HG02610 (cell line): ENCODE data around the gene NATD1.
"Not testable (repeated sequence)": the region's sequence is repeated elsewhere in the genome, so short reads cannot be mapped to it uniquely, and the experiment has no call there.

ENCODE experiments used
- ATAC-seq: cut with Tn5 transposase; IDR thresholded peaks from one replicate; pipeline ENCODE4 v1.9.1; 2021; ENCODE audit warnings: mild to moderate bottlenecking, moderate library complexity; ENCODE audit not compliant: unreplicated experiment

The NATD1 gene

DNA sequence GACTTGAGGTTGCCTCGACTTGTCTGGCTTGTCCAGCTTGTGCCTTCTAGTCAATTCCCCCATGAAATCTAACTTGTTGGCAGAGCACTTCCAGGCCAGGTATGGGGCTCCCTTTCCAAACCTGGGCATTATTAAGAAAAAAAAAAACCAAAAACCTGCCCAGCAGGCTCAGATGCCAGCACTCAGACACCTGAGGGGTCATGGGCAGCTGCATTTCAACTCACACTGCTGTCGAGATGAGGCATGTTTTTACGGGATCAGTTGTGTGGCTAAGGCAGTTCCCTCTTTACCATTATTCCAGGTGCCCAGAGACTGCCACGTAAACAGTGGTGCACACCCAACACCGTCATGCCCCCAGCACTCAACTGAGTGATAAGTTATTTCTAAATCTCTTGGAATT lies 57.1 kb downstream of the NATD1 start:
- no peak for ATAC-seq

DNA sequence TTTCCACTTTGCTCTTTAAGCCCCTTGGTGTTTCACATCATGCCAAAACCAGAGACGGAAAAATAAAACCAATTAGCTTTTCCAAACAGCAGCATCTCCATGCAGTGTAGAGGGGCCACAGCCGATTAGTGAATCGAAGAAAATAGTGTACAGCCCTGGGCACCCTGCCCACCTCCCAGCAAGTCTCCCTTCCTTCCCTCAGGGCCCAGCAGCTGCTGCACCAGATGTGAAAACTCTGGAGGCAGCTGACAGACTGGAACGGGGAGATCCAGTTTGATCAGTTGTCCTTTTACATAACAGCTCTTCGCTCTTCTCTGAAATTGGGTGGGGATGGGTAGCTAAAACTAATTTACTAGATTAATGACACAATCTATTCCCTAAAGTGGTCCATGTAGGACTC lies 58.5 kb downstream of the NATD1 start:
- no peak for ATAC-seq

GRCh38 chr17:21194226-21194625 lies 59.0 kb downstream of the NATD1 start:
- ATAC-seq, result no peak

DNA sequence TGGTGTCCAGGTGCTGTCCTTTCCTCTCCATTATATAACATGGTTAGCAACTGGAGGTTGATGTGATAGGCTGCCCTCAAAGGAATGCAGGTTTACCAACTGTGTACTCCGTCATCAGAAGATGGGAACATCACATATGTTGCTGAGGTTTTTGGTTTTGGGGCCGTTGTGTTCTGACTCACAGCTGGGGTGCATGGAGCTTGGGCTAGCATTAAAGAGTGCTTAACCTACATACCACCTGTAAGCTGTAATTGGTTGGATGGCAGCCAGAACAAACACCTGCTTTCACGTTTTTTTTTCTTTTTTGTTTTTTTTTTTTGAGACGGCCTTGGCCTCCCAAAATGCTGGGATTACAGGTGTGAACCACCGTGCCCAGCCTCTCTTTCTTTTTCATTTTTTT lies 60.2 kb downstream of the NATD1 start:
- no peak for ATAC-seq

- not testable (repeated sequence) for ATAC-seq
These were observed 60.8 kb downstream of the NATD1 start for GRCh38 chr17:21192414-21192813.

- ATAC-seq, result no peak
These were observed 61.5 kb downstream of the NATD1 start for GRCh38 chr17:21191698-21192097.

GRCh38 chr17:21190078-21190477 lies 63.1 kb downstream of the NATD1 start:
- no peak for ATAC-seq

DNA sequence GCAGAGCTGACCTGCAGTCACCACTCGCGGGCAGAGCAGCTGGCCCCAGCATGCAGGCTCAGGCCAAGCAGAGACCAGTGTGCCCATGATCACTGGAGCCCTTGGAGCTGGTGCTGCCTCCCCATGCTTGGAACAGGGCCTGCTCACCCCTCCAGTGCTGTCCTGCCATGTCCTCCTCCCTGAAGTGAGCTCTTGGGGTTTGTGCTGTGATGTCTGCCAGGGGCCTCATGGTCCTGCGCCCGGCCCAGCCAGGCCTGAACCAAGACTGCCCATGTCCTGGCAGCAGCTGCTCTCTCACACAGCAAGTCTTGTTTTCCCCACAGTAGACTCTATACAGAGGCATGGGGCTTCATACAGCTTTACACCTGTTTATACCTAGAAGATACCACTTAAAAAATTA lies 63.8 kb downstream of the NATD1 start:
- ATAC-seq, result no peak
